Right lobe of liver (tissue), 6 donors: ENCODE results near the gene AKR1B15. TPM values are rescaled to one million over a fixed set of nuclear protein-coding genes. Genes with fewer than 3 reads are reported as not detected.

Source experiments
- ATAC-seq, 4 donors: fragments of 200-7000 bp; cut with Tn5 transposase; one replicate each; pipeline ENCODE4 v1.9.1; 2020; ENCODE audit warnings: mild to moderate bottlenecking in 4 of 4, moderate library complexity in 4 of 4
- DNase-seq, 3 donors: peaks; one replicate each; pipeline ENCODE4 v3.0.0-alpha.2; 2020
- H3K27ac ChIP-seq, 3 donors: fragments of 200-600 bp; one replicate each; pipeline ENCODE4 v1.8.0; 2022
- H3K27me3 ChIP-seq, 2 donors: fragments of 200-600 bp; one replicate each; pipeline ENCODE4 v1.8.0; 2022
- H3K36me3 ChIP-seq, 4 donors: fragments of 200-600 bp; sonication (generic) in 1 of 4; one replicate each; pipeline versions ENCODE4 v1.5.1 to v1.8.0; 2017 to 2022; ENCODE audit warnings: control low read depth in 1 of 4
- H3K4me1 ChIP-seq, 4 donors: fragments of 200-600 bp; sonication (generic) in 1 of 4; one replicate each; pipeline versions ENCODE4 v1.5.1 to v1.8.0; 2017 to 2022; ENCODE audit warnings: control low read depth in 1 of 4
- H3K4me3 ChIP-seq, 3 donors: fragments of 200-600 bp; one replicate each; pipeline ENCODE4 v1.8.0; 2022
- H3K9me3 ChIP-seq, 4 donors: fragments of 200-600 bp; sonication (generic) in 1 of 4; one replicate each; pipeline versions ENCODE4 v1.5.1 to v1.8.0; 2017 to 2022; ENCODE audit warnings: control low read depth in 1 of 4
- CTCF ChIP-seq, 4 donors: fragments of 200-600 bp in 3 of 4; fragments of 450-650 bp in 1 of 4; IDR thresholded peaks; one replicate each; pipeline versions ENCODE4 v1.5.1 to v1.8.0; 2016 to 2022; ENCODE audit warnings: antibody characterized with exemption in 4 of 4, mild to moderate bottlenecking in 2 of 4
- POLR2A ChIP-seq: fragments of 450-650 bp; IDR thresholded peaks from one replicate; pipeline ENCODE4 v1.6.1; 2017; ENCODE audit warnings: antibody characterized with exemption, mild to moderate bottlenecking
- WGBS: methylation state at CpG from one replicate; pipeline ENCODE4 v1.1.6; 2018; ENCODE audit warnings: low coverage, low lambda C conversion rate; ENCODE audit not compliant: insufficient coverage; ENCODE audit errors: missing lambda C conversion rate; 5-methylcytosine and 5-hydroxymethylcytosine counted together
- intact Hi-C, 2 donors: fragments of 100-400 bp; cut with DNase I; formaldehyde crosslinking; loops; one replicate each; pipeline versions ENCODE4 v1.11.2 to v1.14.1; 2022
- total RNA-seq, 6 experiments: library from RNA; depleted of rRNA in 2 of 6; stranded (reverse); fragments of >200 nt in 2 of 6; fragmentation: NEBNext Ultra II Directional in 3 of 6; extraction: Animal tissue kit (Norgen Biotek cat#: 25700) in 3 of 6; gene quantifications; one replicate each; pipeline versions ENCODE4 v1.1.0 to v1.2.4, GENCODE V29; 2016 to 2023
- donor health status: DM: no; HTN: yes; CAD: no.
- donor health status: DM: no; HTN: no; CAD: no.
- donor health status: DM: no; HTN: no; CAD: no.
- donor health status: DM: no; HTN: yes; CAD: no.
- donor health status: DM: no; HTN: yes; CAD: no.

The AKR1B15 gene
- total RNA-seq, 6 experiments from 2014 or later: 1.8 to 40.4 (median 2.4) TPM; not detected in 2

- H3K9me3 ChIP-seq: no peaks in the 10 kb centered on the region
- peak in 1 of 3 donors; percentile 28 for DNase-seq
- peaks cover 0 to 6% (median 0%) of the 10 kb centered on the region in 4 donors for H3K4me1 ChIP-seq
- no peak overlapping the region for H3K4me3 ChIP-seq
- ATAC-seq: peak; percentile 73 to 87 (median 80)
- TF ChIP-seq POLR2A (no peak), CTCF (IDR thresholded peaks at IDR 0.05) (peak; percentile 50 to 72 (median 61))
- H3K27me3 ChIP-seq: no peaks in the 10 kb centered on the region
- H3K36me3 ChIP-seq: no peaks in the 10 kb centered on the region
- whole genome bisulfite sequencing: 40% methylated on average over 9 of the region's 9 CpGs
- intact Hi-C loops: loop anchor here (10.0 kb wide), 3 partner anchors 58 to 92 kb away; partner anchors contain the start of gene AKR1B1 (in 1 of the 2)
- H3K27ac ChIP-seq: no peak overlapping the region
These were observed 35.6 kb upstream of the AKR1B15 start for GRCh38 chr7:134513169-134513752.

GRCh38 chr7:134514106-134514505 is 34.8 kb upstream of the AKR1B15 start:
- no peaks in the 10 kb centered on the region for H3K36me3 ChIP-seq
- ATAC-seq: no peak

GRCh38 chr7:134514663-134515062 is 34.2 kb upstream of the AKR1B15 start:
- no peak overlapping the region for H3K4me3 ChIP-seq
- no peak overlapping the region for H3K27ac ChIP-seq
- H3K4me1 ChIP-seq: peaks cover 0 to 6% (median 0%) of the 10 kb centered on the region in 4 donors
- TF ChIP-seq CTCF (IDR thresholded peaks at IDR 0.05) (peak; percentile 78 to 88 (median 80)), POLR2A (no peak)
- H3K27me3 ChIP-seq: no peaks in the 10 kb centered on the region
- DNase-seq (no peak), ATAC-seq (peak; percentile 71 to 87 (median 84))
- no peaks in the 10 kb centered on the region for H3K9me3 ChIP-seq
- intact Hi-C loops: loop anchor here (10.0 kb wide), 3 partner anchors 60 to 90 kb away; partner anchors contain the start of gene AKR1B1 (in 1 of the 2)
- no peaks in the 10 kb centered on the region for H3K36me3 ChIP-seq
- WGBS: 0% methylated on average over 4 of the region's 4 CpGs

More at GRCh38 chr7:134514106-134514505, 34.8 kb upstream of the AKR1B15 start:
- DNase-seq: no peak
- TF ChIP-seq CTCF (IDR thresholded peaks at IDR 0.05) (no peak), POLR2A (no peak)
- 13% methylated on average over 1 of the region's 1 CpG for WGBS
- H3K4me1 ChIP-seq: peaks cover 0 to 6% (median 0%) of the 10 kb centered on the region in 4 donors
- H3K4me3 ChIP-seq: no peak overlapping the region
- no peaks in the 10 kb centered on the region for H3K27me3 ChIP-seq
- no peak overlapping the region for H3K27ac ChIP-seq
- H3K9me3 ChIP-seq: no peaks in the 10 kb centered on the region
- intact Hi-C loops: loop anchor here (10.0 kb wide), 3 partner anchors 59 to 91 kb away; partner anchors contain the start of gene AKR1B1 (in 1 of the 2)

- WGBS: 48% methylated on average over 6 of the region's 6 CpGs
- Histone ChIP-seq H3K36me3 (no peaks in the 10 kb centered on the region), H3K4me1 (peaks cover 0 to 6% (median 0%) of the 10 kb centered on the region in 4 donors), H3K4me3 (no peak overlapping the region), H3K9me3 (no peaks in the 10 kb centered on the region), H3K27ac (no peak overlapping the region), H3K27me3 (no peaks in the 10 kb centered on the region)
- TF ChIP-seq CTCF (IDR thresholded peaks at IDR 0.05) (no peak), POLR2A (no peak)
- intact Hi-C loops: loop anchor here (10.0 kb wide), 3 partner anchors 61 to 89 kb away; partner anchors contain the start of gene AKR1B1 (in 1 of the 2)
- ATAC-seq (no peak), DNase-seq (no peak)
These were observed 33.1 kb upstream of the AKR1B15 start for GRCh38 chr7:134515569-134516468.
